ENCODE results near the gene LIMS2.

LIMS2 gene

DNA sequence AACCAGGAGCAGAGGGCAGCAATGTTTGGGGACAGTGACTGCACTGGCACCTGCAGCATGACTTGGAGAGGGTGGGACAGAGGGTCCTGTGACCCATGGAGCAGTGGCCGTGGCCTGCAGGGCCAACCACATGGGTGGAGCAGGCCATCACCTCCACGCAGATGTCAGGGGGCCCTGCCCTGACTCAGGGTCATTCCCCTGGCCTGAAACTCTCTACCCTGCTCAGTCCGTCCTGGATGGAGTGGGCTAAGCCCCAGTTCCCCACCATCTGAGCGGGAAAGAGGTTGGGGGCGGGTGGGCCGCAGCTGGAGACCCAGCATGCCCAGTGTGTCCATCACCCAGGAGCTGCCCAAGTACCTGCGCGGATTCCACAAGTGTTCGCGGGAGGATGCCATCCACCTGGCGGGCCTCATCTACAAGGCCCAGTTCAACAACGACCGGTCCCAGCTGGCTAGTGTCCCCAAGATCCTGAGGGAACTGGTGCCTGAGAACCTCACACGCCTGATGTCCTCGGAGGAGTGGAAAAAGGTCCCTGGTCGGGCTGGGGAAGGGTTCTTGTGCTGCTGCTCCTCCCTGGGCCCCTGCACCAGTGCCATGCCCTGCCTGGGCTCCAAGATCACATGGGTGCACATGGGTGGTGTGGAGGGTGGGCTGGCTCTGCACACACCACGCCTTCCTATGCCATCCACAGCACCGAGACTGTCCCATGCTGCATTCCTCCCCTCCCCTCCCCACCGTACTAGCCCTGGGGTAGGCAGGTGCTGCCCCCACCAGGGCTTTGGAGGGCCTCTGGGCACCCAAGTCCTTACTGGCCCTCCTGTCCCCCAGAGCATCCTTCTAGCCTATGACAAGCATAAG is 39.7 kb downstream of the LIMS2 start:
- Histone ChIP-seq H3K4me3 (ENCODE audit: low read depth, low read length) (no peak overlapping the region), H3K4me1 (peaks cover 6% of the 10 kb centered on the region), H3K9me3 (no peaks in the 10 kb centered on the region), H3K27me3 (no peaks in the 10 kb centered on the region), H3K36me3 (no peaks in the 10 kb centered on the region)
- DNase-seq = no peak
- TF ChIP-seq, protein P1, sequence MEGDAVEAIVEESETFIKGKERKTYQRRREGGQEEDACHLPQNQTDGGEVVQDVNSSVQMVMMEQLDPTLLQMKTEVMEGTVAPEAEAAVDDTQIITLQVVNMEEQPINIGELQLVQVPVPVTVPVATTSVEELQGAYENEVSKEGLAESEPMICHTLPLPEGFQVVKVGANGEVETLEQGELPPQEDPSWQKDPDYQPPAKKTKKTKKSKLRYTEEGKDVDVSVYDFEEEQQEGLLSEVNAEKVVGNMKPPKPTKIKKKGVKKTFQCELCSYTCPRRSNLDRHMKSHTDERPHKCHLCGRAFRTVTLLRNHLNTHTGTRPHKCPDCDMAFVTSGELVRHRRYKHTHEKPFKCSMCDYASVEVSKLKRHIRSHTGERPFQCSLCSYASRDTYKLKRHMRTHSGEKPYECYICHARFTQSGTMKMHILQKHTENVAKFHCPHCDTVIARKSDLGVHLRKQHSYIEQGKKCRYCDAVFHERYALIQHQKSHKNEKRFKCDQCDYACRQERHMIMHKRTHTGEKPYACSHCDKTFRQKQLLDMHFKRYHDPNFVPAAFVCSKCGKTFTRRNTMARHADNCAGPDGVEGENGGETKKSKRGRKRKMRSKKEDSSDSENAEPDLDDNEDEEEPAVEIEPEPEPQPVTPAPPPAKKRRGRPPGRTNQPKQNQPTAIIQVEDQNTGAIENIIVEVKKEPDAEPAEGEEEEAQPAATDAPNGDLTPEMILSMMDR (IDR thresholded peaks at IDR 0.05; ENCODE audit: low read depth, low read length) = no peak

DNA sequence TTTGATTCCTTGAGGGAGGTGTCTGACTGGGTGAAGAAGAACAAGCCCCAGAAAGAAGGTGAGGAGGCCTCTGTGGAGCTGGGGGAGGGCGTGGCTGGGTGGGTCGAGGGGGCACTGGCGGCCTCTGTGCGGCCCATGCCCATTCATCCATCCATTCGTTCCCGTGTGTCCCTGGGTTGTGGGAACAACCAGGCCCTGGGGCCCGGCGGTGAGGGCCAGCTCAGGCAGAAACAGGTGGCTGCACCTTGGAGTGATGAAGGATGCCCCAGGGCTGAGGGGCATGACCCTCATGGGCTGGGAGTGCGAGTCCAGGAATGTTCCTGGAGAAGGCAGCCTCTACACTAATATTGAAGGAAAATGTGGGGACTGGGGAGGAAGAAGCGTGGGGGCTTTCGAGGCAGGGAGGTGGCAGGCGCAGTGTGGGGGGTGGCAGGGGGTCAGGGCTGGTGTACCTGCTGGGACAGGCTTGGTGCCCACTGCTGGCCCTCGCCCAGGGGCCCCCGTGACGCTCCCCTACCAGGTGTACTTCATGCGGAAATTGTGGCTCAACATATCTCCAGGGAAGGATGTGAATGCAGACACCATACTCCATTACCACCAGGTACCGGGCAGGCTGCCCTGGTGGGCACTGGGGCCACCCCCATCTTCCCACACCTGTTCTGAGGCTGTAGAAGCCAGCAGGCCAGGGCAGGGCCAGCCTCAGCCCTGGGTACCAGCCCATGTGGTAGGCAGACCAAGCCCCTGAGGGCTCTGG is 40.5 kb downstream of the LIMS2 start:
- H3K4me3 ChIP-seq (ENCODE audit: low read depth, low read length) = no peak overlapping the region
- TF ChIP-seq, protein P1 (IDR thresholded peaks at IDR 0.05; ENCODE audit: low read depth, low read length) = no peak
- H3K9me3 ChIP-seq = no peaks in the 10 kb centered on the region
- no peaks in the 10 kb centered on the region for H3K36me3 ChIP-seq
- no peak for DNase-seq
- no peaks in the 10 kb centered on the region; the same call in 1 of the 2 replicates for H3K4me1 ChIP-seq
- H3K27me3 ChIP-seq = no peaks in the 10 kb centered on the region

DNA sequence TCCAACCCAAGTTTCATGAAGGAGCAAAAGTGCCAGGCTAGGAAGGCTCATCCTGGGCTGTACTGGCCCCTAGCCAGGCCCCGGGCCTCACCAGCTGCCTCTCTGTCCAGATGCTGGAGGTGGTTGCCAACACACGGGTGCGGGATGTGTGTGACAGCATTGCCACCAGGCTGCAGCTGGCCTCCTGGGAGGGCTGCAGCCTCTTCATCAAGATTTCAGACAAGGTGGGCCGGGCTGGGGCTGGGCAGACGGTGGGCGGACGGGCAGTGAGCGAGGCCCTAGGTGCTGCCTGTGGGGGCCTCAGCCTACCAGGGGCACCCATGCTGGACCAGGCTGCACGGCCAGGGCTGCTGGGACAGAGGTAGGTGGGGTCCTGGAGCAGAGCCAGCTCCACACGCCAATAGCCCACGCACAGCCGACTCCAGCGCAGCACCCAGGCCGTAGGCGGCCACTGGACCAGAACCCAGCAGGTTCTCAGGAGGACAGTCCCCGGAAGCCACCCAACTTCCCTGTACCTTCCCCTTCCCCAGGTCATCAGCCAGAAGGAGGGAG is 41.2 kb downstream of the LIMS2 start:
- H3K36me3 ChIP-seq = no peaks in the 10 kb centered on the region
- H3K9me3 ChIP-seq = no peaks in the 10 kb centered on the region
- no peaks in the 10 kb centered on the region; the same call in 1 of the 2 replicates for H3K4me1 ChIP-seq
- DNase-seq = peak; percentile 70
- H3K4me3 ChIP-seq (ENCODE audit: low read depth, low read length) = no peak overlapping the region
- TF ChIP-seq, protein P1 (IDR thresholded peaks at IDR 0.05; ENCODE audit: low read depth, low read length) = no peak
- H3K27me3 ChIP-seq = no peaks in the 10 kb centered on the region

DNA sequence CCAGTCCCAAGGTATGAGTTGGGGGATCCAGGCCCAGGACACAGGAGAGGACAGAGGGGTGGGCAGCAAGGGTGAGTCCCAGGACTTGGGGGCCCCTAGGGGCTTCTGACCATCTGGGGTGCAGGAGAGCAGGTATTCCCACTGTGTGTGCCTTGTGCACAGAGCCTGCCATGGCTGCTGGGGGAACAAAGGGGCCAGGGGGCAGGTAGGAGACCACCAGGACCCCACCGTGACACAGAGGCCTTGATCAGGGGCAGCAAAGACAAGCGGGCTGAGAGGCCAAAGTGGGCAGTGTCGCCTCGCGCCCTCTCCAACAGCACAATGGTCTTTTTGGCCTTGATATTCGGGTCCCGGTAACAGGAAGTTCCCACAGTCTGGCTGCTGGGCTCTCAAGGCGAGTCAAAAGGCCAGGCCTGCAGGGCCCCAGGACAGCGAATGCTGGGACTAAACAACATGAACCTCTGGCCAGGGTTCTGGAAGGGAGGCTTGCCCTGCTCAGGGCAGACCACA is 41.7 kb downstream of the LIMS2 start:
- no peaks in the 10 kb centered on the region for H3K27me3 ChIP-seq
- DNase-seq = no peak
- no peak overlapping the region for H3K4me3 ChIP-seq (ENCODE audit: low read depth, low read length)
- TF ChIP-seq, protein P1 (IDR thresholded peaks at IDR 0.05; ENCODE audit: low read depth, low read length) = no peak
- no peaks in the 10 kb centered on the region for H3K36me3 ChIP-seq
- H3K9me3 ChIP-seq = no peaks in the 10 kb centered on the region
- H3K4me1 ChIP-seq = no peaks in the 10 kb centered on the region; the same call in 1 of the 2 replicates

DNA sequence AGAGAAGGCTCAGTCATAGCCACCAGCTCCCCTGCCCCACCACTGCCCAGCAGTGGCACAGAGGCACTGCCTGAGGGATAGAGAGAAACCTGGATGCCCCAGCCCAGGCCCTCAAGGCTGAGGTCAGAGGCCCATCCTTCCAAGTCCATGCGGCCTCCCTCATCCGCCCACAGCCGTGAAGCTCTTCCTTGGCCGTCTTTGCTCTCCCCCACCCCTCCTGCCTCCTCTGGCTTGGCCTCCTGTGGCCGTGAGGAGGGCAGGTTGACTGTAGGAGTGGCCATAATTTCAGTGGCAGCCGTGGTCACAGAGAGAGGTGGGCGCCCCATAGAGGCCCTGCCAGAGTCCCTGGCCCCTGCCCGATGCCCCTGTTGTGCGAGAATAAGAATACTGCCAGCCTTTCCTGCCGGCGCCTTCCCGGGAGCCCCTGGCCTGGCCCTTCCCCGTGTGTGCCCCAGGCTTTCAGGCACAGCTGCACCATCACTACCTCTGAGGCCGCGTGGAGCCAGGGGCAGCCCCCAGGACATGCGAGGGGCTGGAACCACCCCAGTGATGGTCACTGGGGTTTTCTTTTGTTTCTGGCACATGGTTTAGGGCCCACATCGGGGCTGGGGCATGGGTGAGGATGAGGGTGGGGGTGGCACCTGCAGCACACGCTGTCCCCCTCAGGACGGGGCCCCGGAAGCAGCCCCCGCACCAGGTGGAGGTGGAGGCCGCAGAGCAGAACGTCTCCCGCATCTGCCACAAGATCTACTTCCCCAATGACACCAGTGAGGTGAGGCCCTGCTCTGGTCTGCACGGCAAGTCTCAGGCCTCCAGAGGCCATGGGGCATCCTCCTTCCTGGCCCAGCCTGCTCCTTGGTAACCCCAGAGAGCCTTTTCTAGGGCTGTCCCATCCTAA is 42.5 kb downstream of the LIMS2 start:
- no peak overlapping the region for H3K4me3 ChIP-seq (ENCODE audit: low read depth, low read length)
- H3K9me3 ChIP-seq = no peaks in the 10 kb centered on the region
- no peak for DNase-seq
- H3K36me3 ChIP-seq = no peaks in the 10 kb centered on the region
- H3K4me1 ChIP-seq = no peaks in the 10 kb centered on the region; the same call in 1 of the 2 replicates
- no peaks in the 10 kb centered on the region for H3K27me3 ChIP-seq
- TF ChIP-seq, protein P1 (IDR thresholded peaks at IDR 0.05; ENCODE audit: low read depth, low read length) = no peak

Data from BE2C (cell line).